HG02970 (cell line): ENCODE results near the gene ENGASE.
"Not testable (repeated sequence)": the region's sequence is repeated elsewhere in the genome, so short reads cannot be mapped to it uniquely, and the experiment has no call there.

Experiments
- ATAC-seq: cut with Tn5 transposase; IDR thresholded peaks from one replicate; pipeline ENCODE4 v1.9.1; 2021; ENCODE audit warnings: mild to moderate bottlenecking, moderate library complexity, moderate number of reproducible peaks; ENCODE audit not compliant: unreplicated experiment, low FRiP score

The ENGASE gene, protein sequence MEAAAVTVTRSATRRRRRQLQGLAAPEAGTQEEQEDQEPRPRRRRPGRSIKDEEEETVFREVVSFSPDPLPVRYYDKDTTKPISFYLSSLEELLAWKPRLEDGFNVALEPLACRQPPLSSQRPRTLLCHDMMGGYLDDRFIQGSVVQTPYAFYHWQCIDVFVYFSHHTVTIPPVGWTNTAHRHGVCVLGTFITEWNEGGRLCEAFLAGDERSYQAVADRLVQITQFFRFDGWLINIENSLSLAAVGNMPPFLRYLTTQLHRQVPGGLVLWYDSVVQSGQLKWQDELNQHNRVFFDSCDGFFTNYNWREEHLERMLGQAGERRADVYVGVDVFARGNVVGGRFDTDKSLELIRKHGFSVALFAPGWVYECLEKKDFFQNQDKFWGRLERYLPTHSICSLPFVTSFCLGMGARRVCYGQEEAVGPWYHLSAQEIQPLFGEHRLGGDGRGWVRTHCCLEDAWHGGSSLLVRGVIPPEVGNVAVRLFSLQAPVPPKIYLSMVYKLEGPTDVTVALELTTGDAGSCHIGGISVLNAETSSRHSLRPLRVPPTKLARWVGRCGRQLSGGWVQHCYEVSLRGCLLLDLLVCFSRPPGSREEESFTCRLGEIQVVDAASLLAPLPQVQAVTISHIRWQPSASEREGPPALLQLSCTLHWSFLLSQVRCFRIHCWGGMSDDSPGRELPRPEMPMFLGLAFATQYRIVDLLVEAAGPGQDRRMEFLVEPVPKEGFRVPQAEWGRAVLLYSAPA

DNA sequence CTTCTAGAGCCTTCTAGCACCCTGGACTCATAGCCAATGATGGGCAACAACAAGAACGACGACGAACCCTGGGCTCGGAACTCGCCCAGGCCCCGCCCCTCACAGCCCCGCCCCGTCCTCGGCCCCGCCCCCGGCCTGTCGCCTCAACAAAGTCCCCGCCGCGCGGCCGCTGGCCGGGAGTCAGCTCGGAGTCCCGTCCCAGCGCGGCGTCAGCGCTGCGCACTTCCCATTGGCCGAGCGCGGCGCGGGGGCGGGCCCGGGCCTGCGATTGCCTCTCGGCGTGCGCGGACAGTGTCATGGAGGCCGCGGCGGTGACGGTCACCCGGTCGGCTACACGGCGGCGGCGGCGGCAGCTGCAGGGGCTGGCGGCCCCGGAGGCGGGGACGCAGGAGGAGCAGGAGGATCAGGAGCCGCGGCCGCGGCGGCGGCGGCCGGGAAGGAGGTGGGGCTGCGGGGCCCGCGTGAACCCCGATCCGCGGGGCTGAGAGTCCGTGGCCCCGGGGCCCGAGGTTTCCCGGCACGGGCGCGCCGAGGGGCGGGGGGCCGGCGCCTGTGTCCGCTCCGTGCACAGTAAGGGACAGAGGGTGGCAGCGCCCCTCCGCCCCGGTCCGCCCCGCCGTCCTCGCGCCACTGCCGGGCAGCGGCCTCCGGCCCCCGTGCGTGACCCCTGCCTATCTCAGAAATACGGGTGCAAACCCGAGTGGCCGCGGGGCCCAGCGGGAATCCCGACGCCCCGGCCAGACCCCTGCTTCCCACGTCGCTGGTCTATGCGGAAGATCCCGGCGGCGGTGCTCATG lies at the start of gene ENGASE:
ENGASE (plus strand) TSS at position 176 of the 797 bp plus-strand sequence; CDS start at position 297, 121 bp downstream.
- ATAC-seq = peak; percentile 98

DNA sequence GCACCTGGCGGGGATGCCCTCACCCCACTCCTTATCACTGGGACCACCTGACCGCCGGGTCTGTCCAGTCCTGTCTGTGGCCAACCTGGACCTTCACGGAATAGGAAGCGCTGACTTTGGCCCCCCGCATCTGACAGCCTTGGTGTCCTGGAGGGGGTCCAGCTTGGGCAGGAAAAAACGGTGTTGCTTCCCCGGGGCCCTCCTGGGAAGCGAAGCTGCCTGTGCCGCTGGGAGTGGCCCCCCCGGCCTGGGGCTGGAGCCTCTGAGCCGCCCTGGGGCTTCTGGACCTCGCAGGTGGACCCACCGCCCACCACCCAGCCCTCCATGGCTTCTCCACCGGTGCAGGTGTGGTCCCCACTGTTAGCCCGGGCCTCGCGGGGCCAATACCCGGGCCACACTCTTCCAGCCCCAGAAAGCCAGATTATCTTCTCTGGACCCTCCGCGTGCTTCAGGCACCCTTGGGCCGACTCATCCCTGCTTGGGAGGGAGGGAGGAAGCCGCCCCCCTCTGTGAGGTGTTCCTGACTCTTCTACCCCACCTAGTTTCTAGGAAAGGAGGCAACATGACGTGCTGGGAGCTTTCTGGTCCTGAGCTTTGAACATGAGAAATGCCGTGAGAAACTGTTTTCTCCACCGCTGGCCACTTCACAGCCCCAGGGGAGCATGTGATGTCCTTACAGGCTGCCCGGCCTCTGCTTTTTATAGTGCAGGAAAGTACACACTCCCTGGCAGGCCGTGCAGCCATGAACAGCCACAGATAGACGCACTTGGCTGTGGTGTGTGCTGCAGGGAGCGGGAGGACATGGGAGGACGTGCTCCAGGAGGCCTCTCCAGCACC lies 49.5 kb upstream of the ENGASE start:
- no peak for ATAC-seq

DNA sequence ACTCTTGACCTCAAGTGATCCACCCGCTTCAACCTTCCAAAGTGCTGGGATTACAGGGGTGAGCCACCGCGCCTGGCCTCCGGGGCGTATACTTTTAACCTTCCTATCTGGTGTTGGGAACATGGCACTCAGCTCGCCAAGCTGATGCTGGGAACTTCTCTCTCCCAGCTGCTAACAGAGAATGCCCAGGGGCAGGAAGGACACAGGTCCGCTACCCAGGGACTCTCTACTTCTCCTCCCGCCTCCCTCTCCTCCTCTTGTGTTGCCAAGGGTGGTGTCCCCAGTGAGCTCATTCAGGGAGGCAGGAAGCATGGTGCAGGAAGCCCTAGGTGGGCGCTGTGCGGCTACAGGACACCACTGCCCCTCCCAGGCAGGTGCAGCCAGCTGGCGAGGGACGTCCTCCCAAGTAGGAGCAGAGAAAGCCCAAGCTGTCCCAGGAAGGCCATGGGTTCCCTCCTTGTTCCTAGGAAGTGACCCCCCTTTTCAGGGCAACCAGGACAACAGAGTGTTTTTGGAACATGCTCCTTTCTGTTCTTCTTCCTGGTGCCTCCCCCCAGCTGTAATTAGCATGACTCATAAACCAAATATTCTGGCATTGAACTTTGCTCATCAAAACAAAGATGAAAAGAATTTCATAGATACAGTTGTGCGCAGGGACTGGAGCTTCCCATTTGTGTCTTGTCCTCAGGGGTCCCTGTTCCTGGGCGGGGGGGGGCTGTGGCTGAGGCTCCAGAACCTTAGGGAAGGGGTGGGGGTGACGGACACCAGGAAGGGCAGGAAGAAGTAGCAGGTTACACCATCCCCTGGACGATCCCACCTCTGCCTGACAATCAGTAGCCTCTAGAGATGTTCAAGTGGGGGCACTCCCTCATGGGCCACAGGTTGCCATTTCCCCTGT lies 48.0 kb upstream of the ENGASE start:
- ATAC-seq = no peak

DNA sequence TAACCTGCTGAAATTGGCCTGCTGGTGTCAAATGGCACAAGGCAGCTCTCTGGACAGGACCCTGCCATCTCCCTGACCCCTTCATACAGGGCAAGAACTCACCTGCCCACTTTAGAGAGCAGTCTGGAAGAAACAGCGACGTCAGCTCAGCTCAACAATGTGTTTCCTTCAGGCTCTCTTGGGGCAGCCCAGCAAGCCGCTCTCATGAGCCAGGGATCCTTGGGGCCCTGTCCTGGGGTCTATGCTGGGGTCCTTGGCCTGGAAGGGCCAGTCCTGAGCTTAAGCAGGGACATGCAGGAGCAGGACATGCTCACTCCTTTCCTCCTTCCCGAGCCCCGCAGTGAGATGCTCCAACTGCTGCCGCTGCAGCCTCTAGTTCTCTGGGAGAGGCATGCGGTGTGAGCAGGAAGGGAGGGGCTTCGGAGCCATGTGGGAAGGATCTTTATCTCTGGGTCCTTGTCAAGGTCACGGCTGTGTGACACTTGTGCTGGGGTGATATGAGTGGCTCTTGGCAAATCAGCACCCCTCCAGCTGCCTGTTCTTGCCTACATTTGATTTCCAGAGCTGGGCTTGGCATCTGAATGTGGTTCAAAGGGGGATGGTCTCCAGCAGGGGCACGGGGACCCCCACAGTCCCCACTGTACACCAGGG lies 47.2 kb upstream of the ENGASE start:
- ATAC-seq = no peak

DNA sequence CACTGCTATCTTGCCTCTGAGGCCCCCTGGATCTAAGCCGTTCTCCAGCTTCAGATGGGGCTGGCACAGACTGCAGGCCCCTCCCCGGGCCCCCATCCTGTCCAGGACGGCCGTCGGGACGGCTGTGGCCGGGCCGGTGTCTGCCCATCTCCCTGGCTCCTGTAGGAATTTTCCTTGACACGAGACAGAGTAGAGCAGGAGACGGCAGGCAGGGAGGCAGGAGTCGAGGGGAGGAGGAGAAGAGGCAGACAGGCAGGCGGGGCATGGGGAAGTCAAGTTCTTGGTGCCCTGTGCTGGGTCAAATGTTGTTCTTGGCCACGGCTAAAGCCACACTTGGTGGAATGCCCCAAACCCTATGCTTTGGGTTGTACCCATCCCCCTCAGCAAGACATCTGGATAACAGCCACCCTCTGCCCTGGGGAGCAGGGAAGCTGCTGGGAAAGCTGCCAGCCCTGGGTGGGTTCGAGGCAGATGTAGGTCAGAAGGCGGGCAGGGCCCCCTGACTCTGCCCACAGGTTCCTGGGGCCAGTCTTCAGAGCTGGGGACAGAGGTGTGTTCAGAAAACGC lies 46.6 kb upstream of the ENGASE start:
- no peak for ATAC-seq

DNA sequence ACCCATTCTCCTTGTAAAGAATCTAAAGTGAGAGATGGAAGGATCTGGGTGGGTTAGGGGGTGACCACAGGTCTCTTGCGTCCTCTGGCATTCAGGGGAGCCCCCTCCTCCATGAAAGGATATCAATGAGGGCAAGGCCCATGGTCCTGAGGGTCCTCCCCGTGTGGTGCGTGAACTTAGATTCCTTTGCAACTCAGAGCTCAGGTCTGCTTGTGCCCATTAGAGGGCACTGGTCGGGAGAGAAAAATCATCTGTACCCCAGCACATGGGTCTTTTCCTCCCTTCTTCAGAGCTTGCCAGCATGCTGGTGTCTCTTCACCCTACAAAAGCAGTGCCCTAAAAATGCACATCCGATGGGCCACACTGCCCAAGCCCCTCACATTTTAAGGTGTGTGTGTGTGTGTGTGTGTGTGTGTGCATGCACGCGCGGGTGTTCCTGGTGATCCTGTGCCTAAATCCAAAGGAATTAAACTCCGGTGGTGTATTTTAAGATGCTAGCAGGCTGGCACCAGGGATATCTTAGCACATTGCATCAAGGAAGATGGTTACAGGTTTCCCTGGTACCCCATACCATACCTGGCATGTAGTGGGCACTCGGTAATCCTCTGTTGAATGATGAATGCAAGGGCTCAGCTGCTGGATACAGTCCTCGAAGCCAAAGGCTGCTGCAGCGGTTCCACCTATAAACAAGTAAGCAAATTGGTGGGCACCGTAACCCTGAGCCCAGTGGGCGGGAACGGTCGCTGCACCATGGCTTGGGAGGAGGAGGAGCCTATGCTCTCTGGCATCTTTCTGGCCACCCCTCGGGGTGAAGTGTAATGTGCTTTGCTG lies 45.9 kb upstream of the ENGASE start:
- ATAC-seq = no peak

DNA sequence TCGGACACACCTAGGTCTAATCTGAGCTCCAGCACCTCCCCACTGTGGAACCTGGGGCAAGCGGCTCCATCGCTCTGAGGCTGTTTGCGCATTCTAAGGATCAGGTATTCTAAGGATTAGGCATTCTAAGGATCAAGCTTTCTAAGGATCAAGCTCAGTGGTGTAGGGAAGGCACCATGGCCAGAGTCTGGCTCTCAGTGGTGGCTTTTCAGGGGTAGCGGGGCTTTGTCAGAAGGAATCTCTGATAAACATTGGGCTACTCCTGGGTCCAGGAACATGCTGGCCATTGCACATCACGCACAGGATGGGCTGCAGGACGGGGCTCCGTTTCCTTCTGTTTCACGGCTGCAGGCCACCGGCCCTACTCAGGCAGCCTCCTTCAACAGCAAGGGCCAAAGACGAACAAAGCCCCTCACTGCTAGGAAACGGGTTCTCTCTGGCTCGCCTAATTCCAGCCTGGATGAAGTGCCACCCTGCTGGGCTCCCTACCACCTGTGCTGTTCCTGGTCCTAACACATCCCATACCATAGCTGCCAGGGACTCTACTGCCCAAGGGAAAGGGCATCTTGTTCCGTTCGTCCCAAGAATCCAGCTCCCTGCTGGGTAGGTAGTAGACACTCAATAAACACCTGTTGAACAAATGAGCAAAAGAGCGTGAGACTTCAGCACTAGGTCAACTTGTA lies 45.2 kb upstream of the ENGASE start:
- ATAC-seq = no peak

DNA sequence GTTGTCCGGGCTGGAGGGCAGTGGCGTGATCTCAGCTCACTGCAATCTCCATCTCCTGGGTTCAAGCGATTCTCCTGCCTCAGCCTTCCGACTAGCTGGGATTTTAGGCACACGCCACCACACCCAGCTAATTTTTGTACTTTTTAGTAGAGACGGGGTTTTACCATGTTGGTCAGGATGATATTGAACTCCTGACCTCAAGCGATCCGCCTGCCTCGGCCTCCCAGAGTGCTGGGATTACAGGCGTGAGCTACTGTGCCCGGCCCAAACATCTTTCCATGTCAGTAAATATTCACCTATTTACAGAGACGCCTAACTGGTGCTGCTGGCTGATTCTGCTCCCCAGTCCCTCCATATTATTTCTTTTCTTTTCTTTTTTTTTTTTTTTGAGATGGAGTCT lies 44.0 kb upstream of the ENGASE start:
- not testable (repeated sequence) for ATAC-seq

DNA sequence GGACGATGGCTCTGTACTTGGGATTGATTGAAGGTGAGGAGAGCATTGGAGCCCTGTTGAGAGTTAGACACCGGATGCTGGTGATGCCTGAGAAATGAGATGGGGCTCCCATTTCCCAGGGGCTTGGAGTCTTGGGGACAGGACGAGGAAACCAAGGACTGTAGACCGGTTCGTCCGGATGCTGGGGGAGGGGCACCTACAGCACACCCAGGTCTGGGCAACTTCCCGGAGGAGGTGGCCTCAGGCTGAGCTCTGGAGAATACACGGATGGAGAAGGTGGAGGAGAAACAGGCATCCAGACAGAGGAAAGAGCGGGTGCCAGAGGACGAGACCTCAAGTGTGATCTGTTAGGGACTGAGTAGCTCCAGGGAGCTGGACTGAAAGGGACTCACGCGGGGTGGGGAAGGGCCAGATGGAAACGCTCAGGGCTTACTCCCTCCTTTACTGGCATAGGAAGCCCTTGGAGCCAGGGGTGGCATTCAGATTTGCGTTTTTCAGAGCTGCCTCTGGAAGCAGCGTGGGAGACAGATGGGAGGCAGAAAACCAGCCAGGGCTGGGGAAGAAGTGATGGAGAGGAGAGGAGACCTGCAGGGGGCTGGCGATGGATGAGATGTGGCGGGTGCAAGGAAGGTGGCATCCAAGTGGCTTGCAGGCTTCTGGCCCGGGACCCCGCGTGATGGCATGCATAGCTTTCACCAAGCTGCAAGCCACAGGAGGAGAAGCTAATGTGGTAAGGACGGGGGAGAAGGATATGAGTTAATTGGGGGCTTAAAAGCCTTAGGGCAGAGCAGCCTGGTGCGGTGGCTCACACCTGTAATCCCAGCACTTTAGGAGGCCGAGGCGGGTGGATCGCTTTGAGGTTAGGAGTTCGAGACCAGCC lies 42.4 kb upstream of the ENGASE start:
- ATAC-seq = no peak

DNA sequence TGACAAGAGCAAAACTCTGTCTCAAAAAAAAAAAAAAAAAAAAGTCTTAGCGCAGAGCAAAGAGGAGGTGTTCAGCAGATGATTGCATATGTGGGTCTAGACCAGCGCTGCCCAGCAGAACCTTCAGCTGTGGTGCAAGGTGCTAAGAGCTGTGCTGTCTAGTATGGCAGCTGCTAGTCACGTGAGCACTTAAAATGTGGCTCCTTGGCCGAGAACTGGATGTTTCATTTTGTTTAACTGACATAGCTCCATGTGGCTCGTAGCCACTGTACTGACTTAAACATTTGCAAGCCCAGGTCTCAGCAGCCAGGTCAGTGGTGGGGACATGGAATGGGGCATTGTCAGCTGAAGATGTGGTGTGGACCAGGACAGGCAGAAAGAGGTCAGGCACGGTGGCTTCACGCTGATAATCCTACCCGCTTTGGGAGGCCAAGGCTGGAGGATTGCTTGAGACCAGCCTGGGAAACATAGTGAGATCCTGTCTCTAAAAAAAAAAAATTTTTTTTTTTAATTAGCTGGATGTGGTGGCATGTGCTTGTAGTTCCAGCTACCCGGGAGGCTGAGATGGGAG lies 41.5 kb upstream of the ENGASE start:
- ATAC-seq = no peak

DNA sequence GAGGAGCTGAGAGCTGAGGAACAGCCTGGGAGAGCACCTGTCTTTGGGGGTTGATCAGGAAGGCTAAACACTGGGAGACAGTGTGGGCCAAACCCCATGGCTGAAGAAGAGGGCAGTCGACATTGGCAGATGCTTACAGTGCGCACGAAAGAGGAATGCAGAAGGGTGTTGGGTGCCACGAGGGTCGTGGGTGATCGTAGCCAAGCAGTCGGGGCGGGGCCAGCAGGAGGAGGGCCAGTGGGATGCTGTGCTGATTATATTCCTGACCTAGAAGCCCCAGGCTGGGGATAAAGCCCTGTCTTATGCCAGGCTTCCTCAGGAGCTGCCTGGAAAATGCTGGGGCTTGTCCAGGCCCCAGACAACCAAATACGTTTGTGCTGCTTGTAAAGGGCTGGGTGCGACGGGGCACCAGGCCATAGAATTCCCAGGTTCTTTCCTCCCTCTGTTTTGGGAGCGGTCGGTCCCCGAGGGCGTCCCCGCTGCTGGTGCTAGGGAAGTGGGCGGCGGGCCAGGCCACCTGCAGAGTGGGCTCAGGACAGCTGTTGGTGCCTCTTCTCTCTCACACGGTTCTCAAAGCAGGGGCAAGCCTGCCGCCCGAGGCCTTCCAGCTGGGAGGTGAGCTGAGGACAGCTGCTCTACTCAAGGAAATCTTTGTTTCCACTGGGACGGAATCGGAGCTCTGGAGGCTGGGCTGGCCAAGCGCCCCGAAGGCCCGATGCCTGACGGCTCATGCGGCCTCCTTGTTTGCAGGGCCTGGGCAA lies 40.7 kb upstream of the ENGASE start:
- ATAC-seq = no peak

DNA sequence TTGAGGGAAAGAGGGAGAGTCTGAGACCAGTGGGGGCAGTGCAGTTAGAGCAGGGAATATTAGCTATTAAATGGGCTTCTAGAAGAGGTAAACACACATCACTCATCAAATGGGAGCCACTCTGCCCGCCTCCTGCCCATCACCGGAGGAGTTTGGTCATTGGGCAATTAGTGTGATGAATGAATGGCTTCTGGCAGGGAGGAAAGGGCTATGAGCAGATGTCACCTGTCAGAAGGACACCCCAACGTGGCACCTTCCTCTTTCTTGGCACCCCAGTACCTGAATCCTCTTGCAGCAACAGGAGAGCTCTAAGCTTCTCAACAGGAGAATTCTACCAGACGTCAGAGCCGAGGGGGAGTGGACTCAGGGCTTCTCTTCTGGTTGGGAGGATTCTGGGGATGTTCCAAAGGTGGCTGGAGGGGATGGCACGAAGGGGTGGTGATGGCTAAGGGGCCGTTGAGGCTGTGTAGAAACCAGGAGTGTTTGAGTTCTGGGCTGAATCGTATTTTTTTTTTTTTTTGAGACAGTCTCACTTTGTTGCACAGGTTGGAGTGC lies 39.6 kb upstream of the ENGASE start:
- ATAC-seq = no peak

DNA sequence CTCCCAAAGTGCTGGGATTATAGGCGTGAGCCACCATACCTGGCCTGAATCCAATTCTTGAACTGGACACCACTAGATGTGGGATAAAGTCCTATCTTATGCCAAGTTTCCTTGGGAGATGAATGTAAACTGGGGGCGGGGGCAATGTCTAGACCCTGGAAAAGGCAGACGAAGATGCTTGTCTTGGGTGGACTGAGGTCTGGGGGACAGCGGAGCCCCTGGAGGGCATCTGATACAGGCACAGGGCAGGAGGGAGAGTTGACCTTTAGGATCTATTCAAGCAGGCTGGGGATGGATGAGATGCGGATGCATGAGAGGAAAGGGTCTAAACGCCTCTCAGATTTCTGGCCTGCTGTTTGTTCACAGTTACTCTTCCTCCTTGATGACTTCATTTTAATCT lies 38.9 kb upstream of the ENGASE start:
- no peak for ATAC-seq

DNA sequence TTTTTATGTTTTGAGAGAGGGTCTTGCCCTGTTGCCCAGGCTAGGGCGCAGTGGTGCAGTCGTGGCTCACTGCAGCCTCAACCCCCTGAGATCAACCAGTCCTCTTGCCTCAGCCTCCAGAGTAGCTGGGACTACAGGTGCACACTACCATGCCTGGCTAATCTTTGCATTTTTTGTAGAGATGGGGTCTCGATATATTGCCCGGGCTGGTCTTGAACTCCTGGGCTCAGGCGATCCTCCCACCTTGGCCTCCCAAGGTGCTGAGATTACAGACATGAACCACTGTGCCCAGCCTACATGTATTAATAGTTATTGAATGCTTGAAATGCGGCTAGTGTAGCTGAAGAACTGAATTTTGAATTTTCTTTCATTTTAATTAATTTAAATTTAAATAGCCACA lies 38.4 kb upstream of the ENGASE start:
- ATAC-seq = no peak

DNA sequence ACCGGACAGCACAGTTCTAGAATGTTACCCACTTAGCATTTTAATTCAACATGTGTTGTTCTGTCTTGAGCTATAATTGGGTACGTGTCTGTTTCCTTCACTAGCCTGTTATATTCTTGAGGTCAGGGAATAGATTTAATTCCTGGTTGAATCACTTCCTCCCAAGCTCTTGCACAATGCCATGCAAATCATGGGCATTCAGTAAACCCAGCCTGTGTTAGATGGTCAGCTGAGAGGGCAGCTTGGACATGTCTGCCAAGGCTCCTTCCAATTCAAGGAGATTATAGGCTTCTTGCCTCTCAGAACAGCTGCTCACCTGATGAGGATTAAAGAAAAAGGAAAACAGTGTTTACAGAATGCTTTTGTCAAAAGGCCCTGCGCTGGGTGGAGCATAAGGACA lies 38.0 kb upstream of the ENGASE start:
- no peak for ATAC-seq
